ENCODE data around the gene APOD.

DNA sequence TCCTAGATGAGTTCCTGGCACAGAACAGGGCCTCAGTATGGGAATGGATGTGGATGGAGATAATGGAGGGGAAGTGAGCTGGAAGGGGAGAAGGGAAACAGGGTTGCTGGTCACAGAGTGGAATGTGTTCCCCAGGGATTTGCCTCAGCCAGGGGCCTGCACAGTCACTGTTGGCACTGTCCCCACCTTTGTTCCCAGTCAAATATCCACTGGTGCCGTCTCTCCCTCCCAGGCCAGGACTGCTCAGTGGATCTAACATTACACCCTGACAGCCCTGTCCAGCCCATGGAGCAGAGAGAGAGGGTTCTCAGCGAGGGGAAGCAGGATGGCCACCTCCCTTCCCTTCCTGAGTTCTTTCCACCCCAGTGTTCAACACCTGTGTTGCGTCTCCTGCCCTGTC lies 39.1 kb downstream of the APOD start:
- no peak for TF ChIP-seq NBN (IDR thresholded peaks at IDR 0.05; ENCODE audit: low read depth)
- no peak for TF ChIP-seq C11orf30 (IDR thresholded peaks at IDR 0.05; ENCODE audit: low read depth)
- TF ChIP-seq, protein P1, sequence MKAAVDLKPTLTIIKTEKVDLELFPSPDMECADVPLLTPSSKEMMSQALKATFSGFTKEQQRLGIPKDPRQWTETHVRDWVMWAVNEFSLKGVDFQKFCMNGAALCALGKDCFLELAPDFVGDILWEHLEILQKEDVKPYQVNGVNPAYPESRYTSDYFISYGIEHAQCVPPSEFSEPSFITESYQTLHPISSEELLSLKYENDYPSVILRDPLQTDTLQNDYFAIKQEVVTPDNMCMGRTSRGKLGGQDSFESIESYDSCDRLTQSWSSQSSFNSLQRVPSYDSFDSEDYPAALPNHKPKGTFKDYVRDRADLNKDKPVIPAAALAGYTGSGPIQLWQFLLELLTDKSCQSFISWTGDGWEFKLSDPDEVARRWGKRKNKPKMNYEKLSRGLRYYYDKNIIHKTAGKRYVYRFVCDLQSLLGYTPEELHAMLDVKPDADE (conservative IDR thresholded peaks at IDR 0.05; ENCODE audit: control insufficient read depth, low read depth, low read length): no peak
- TF ChIP-seq CBFB (CRISPR knock-in tag; IDR thresholded peaks at IDR 0.05): no peak
- TF ChIP-seq, protein P2, sequence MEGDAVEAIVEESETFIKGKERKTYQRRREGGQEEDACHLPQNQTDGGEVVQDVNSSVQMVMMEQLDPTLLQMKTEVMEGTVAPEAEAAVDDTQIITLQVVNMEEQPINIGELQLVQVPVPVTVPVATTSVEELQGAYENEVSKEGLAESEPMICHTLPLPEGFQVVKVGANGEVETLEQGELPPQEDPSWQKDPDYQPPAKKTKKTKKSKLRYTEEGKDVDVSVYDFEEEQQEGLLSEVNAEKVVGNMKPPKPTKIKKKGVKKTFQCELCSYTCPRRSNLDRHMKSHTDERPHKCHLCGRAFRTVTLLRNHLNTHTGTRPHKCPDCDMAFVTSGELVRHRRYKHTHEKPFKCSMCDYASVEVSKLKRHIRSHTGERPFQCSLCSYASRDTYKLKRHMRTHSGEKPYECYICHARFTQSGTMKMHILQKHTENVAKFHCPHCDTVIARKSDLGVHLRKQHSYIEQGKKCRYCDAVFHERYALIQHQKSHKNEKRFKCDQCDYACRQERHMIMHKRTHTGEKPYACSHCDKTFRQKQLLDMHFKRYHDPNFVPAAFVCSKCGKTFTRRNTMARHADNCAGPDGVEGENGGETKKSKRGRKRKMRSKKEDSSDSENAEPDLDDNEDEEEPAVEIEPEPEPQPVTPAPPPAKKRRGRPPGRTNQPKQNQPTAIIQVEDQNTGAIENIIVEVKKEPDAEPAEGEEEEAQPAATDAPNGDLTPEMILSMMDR (IDR thresholded peaks at IDR 0.05 in 2 of 3, conservative IDR thresholded peaks at IDR 0.05 in 1 of 3; ENCODE audit: insufficient read depth in 2 of 3, low read depth in 1 of 3, low read length in 3 of 3): no peak
- no peak for TF ChIP-seq FOXK2 (conservative IDR thresholded peaks at IDR 0.05 in 1 of 2, IDR thresholded peaks at IDR 0.05 in 1 of 2; ENCODE audit: low read depth in 2 of 2)
- TF ChIP-seq, protein P3, sequence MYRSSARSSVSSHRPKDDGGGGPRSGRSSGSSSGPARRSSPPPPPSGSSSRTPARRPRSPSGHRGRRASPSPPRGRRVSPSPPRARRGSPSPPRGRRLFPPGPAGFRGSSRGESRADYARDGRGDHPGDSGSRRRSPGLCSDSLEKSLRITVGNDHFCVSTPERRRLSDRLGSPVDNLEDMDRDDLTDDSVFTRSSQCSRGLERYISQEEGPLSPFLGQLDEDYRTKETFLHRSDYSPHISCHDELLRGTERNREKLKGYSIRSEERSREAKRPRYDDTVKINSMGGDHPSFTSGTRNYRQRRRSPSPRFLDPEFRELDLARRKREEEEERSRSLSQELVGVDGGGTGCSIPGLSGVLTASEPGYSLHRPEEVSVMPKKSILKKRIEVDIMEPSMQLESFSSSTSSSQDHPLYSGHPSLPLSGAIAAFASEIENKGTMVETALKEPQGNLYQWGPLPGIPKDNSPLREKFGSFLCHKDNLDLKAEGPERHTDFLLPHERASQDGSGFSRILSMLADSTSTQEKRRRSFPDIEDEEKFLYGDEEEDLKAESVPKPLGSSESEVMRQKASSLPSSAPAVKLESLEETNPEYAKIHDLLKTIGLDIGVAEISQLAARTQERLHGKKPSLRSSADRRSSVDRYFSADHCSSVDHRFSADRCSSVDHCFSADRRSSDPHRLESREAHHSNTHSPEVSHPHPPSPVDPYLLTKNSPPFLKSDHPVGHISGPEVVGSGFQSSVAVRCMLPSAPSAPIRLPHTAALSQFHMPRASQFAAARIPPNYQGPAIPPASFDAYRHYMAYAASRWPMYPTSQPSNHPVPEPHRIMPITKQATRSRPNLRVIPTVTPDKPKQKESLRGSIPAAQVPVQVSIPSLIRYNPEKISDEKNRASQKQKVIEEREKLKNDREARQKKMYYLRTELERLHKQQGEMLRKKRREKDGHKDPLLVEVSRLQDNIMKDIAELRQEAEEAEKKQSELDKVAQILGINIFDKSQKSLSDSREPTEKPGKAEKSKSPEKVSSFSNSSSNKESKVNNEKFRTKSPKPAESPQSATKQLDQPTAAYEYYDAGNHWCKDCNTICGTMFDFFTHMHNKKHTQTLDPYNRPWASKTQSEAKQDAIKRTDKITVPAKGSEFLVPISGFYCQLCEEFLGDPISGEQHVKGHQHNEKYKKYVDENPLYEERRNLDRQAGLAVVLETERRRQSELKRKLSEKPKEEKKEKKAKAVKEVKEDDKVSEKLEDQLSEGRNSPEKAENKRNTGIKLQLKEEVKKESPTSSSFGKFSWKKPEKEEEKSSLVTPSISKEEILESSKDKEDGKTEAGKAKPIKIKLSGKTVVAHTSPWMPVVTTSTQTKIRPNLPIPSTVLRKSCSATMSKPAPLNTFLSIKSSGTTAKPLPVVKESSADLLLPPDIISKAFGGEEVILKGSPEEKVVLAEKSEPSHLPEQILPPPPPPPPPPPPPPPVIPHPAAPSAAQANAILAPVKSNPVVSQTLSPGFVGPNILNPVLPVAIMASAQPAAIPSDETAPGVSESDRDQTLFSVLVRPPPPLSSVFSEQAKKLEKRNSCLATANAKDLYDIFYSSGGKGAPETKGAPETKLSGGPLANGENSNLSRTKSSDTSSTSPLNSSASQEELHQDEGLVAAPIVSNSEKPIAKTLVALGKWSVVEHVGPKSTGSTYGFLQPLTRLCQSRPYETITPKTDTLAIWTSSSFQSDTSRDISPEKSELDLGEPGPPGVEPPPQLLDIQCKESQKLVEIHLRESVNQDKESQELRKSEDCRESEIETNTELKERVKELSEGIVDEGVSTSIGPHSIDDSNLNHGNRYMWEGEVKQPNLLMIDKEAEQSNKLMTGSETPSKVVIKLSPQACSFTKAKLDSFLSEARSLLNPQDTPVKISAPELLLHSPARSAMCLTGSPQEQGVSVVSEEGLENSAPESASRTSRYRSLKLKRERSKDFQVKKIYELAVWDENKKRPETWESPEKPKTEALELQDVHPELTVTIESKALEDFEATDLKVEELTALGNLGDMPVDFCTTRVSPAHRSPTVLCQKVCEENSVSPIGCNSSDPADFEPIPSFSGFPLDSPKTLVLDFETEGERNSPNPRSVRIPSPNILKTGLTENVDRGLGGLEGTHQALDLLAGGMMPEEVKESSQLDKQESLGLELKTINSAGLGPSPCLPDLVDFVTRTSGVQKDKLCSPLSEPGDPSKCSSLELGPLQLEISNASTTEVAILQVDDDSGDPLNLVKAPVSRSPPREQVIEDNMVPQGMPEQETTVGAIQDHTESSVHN (IDR thresholded peaks at IDR 0.05; ENCODE audit: borderline replicate concordance in 1 of 2, low read depth in 1 of 2): no peak
- TF ChIP-seq, protein P4, sequence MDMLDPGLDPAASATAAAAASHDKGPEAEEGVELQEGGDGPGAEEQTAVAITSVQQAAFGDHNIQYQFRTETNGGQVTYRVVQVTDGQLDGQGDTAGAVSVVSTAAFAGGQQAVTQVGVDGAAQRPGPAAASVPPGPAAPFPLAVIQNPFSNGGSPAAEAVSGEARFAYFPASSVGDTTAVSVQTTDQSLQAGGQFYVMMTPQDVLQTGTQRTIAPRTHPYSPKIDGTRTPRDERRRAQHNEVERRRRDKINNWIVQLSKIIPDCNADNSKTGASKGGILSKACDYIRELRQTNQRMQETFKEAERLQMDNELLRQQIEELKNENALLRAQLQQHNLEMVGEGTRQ (CRISPR knock-in tag; IDR thresholded peaks at IDR 0.05): no peak
- no peak for TF ChIP-seq CREB1 (IDR thresholded peaks at IDR 0.05)
- no peak for TF ChIP-seq CREB1 (CRISPR knock-in tag; IDR thresholded peaks at IDR 0.05)
- TF ChIP-seq, protein P5, sequence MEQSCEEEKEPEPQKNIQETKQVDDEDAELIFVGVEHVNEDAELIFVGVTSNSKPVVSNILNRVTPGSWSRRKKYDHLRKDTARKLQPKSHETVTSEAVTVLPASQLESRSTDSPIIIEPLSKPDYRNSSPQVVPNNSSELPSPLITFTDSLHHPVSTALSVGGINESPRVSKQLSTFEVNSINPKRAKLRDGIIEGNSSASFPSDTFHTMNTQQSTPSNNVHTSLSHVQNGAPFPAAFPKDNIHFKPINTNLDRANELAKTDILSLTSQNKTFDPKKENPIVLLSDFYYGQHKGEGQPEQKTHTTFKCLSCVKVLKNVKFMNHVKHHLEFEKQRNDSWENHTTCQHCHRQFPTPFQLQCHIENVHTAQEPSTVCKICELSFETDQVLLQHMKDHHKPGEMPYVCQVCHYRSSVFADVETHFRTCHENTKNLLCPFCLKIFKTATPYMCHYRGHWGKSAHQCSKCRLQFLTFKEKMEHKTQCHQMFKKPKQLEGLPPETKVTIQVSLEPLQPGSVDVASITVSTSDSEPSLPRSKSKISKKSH (CRISPR knock-in tag; IDR thresholded peaks at IDR 0.05): no peak
- TF ChIP-seq RCOR1 (IDR thresholded peaks at IDR 0.05; ENCODE audit: borderline replicate concordance in 1 of 2, low read depth in 2 of 2, low read length in 2 of 2): no peak
- no peak for TF ChIP-seq ZNF584 (CRISPR knock-in tag; IDR thresholded peaks at IDR 0.05; ENCODE audit: low read depth)
